Nephron (organoid): ENCODE measurements around the gene PLCL1.

Source experiments
- H3K27ac Mint-ChIP-seq, 3 experiments: 2 replicates each; pipeline ENCODE4 v1.8.0; 2020; ENCODE audit warnings: mixed read lengths in 3 of 3, mild to moderate bottlenecking in 2 of 3, moderate library complexity in 1 of 3
- H3K27me3 Mint-ChIP-seq: 2 replicates; pipeline ENCODE4 v1.8.0; 2021; ENCODE audit warnings: low read depth, mild to moderate bottlenecking, moderate library complexity, mixed read lengths
- H3K36me3 Mint-ChIP-seq: 2 replicates; pipeline ENCODE4 v1.8.0; 2020; ENCODE audit warnings: low read depth, mixed read lengths
- H3K4me1 Mint-ChIP-seq: 2 replicates; pipeline ENCODE4 v1.8.0; 2020; ENCODE audit warnings: mixed read lengths
- H3K4me3 Mint-ChIP-seq, 3 experiments: 2 replicates each; pipeline ENCODE4 v1.8.0; 2020; ENCODE audit warnings: mild to moderate bottlenecking in 3 of 3, mixed read lengths in 3 of 3, moderate library complexity in 2 of 3
- H3K9me3 Mint-ChIP-seq: 2 replicates; pipeline ENCODE4 v1.8.0; 2020; ENCODE audit warnings: mixed read lengths
- CTCF ChIP-seq, 3 experiments: fragments of 200-600 bp; sonication (generic); IDR thresholded peaks; one replicate each; pipeline ENCODE4 v1.5.0; 2021; ENCODE audit warnings: antibody characterized with exemption in 3 of 3; ENCODE audit not compliant: unreplicated experiment in 3 of 3

PLCL1 gene

GRCh38 chr2:197885126-197885525 is 80.7 kb downstream of the PLCL1 start:
- no peak overlapping the region for H3K27ac Mint-ChIP-seq
- no peak overlapping the region for H3K4me3 Mint-ChIP-seq
- H3K36me3 Mint-ChIP-seq: no peaks in the 10 kb centered on the region
- no peaks in the 10 kb centered on the region for H3K9me3 Mint-ChIP-seq
- H3K27me3 Mint-ChIP-seq: no peaks in the 10 kb centered on the region
- no peaks in the 10 kb centered on the region for H3K4me1 Mint-ChIP-seq
- TF ChIP-seq CTCF (IDR thresholded peaks at IDR 0.05; ENCODE audit: unreplicated experiment in 3 of 3): no peak

- Mint-ChIP-seq H3K36me3 (no peaks in the 10 kb centered on the region), H3K9me3 (no peaks in the 10 kb centered on the region), H3K27me3 (no peaks in the 10 kb centered on the region), H3K4me1 (no peaks in the 10 kb centered on the region), H3K27ac (no peak overlapping the region), H3K4me3 (no peak overlapping the region)
- no peak for TF ChIP-seq CTCF (IDR thresholded peaks at IDR 0.05; ENCODE audit: unreplicated experiment in 3 of 3)
Observed at GRCh38 chr2:197885587-197885986, 81.2 kb downstream of the PLCL1 start.

- TF ChIP-seq CTCF (IDR thresholded peaks at IDR 0.05; ENCODE audit: unreplicated experiment in 3 of 3): no peak
- Mint-ChIP-seq H3K36me3 (no peaks in the 10 kb centered on the region), H3K27me3 (no peaks in the 10 kb centered on the region), H3K4me1 (peaks cover 18% of the 10 kb centered on the region), H3K27ac (no peak overlapping the region), H3K4me3 (no peak overlapping the region), H3K9me3 (no peaks in the 10 kb centered on the region)
Observed at GRCh38 chr2:197888321-197888720, 83.9 kb downstream of the PLCL1 start.

- Mint-ChIP-seq H3K27me3 (no peaks in the 10 kb centered on the region), H3K36me3 (no peaks in the 10 kb centered on the region), H3K9me3 (no peaks in the 10 kb centered on the region), H3K4me1 (peaks cover 24% of the 10 kb centered on the region), H3K27ac (no peak overlapping the region), H3K4me3 (no peak overlapping the region)
- no peak for TF ChIP-seq CTCF (IDR thresholded peaks at IDR 0.05; ENCODE audit: unreplicated experiment in 3 of 3)
Observed at GRCh38 chr2:197889041-197889440, 84.6 kb downstream of the PLCL1 start.

GRCh38 chr2:197890168-197890567 is 85.8 kb downstream of the PLCL1 start:
- Mint-ChIP-seq H3K4me3 (no peak overlapping the region), H3K9me3 (no peaks in the 10 kb centered on the region), H3K36me3 (no peaks in the 10 kb centered on the region), H3K27ac (no peak overlapping the region), H3K4me1 (peaks cover 24% of the 10 kb centered on the region), H3K27me3 (no peaks in the 10 kb centered on the region)
- no peak for TF ChIP-seq CTCF (IDR thresholded peaks at IDR 0.05; ENCODE audit: unreplicated experiment in 3 of 3)

- TF ChIP-seq CTCF (IDR thresholded peaks at IDR 0.05; ENCODE audit: unreplicated experiment in 3 of 3): no peak
- Mint-ChIP-seq H3K4me3 (no peak overlapping the region), H3K27me3 (no peaks in the 10 kb centered on the region), H3K4me1 (peaks cover 24% of the 10 kb centered on the region), H3K36me3 (no peaks in the 10 kb centered on the region), H3K27ac (peak overlapping the region in 1 of 3 experiments; percentile 2), H3K9me3 (no peaks in the 10 kb centered on the region)
Observed at GRCh38 chr2:197891897-197892442, 87.6 kb downstream of the PLCL1 start.
